Midbrain (tissue), 1 donor: ENCODE data around the gene ADIPOR2.

ENCODE experiments used
- DNase-seq: peaks from one replicate; lab custom pipeline; 2025; lab: John Stamatoyannopoulos, UW

Gene ADIPOR2

DNA sequence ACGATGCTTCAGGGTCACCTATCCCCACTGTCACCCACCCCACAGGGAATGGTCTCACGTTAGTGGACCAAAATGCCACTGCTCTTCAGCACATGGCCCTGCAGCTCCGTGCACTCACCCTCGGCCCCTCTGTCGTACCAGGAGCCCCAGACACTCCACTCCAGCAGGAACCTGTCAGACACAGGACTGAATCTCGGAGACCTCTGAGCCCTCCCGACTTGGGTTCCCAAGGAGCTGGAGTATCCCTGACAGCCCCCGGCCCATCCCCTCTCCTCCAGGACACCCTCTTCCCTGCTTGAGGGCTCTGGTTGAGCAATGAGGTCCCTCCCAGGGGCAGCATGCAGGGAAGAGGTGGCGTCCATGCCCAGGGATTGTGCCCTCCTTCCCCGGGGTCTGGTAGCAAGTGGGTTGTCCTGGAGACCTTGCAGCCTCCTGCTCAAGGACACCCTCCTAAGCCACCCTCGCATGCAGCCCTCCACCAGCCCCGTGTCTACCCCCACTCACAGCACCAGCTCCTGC, 109.1 kb downstream of the ADIPOR2 start:
- no peak for DNase-seq

DNA sequence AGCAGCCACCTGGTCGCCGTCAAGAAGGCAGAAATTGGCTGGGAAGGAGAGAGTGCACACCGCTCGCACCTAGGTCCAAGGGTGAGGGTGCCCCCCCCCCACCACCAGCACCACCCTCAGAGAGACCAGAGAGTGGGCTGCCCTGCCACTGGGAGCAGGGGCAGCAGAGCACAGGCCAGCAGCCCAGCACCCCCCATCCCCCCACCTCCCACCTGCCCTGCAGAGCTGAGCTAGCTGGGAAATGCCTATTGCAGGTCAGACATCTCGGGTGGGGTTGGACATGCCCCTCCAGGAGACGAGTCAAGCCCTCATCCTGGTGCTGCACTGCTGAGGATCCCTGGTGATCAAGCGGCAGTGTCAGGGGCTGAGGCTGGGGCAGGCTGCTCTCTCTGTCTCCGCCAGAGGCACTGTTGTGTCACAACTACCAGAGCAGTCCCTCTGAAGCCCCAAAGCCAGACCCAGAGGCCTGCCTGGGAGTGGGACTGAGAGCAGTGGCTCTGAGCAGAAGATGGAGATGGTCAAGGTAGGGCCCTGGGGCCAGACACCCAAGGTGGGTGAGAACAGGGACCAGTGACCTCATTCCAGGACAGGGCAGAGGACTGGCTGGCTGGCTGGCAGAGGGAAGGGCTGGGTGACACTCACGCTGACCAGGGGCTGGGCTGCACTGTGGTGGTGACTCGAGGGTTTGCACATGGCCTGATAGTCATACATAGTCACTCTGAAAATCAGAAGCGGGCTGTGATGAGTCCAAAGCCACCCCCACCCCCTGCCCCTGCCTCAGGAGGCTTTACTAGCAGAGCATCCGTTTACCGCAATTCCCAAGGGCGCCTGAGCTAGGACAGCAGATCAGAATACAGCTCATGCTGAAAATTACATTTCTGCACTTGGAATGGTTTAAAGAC, 109.8 kb downstream of the ADIPOR2 start:
- DNase-seq = peak; percentile 53

DNA sequence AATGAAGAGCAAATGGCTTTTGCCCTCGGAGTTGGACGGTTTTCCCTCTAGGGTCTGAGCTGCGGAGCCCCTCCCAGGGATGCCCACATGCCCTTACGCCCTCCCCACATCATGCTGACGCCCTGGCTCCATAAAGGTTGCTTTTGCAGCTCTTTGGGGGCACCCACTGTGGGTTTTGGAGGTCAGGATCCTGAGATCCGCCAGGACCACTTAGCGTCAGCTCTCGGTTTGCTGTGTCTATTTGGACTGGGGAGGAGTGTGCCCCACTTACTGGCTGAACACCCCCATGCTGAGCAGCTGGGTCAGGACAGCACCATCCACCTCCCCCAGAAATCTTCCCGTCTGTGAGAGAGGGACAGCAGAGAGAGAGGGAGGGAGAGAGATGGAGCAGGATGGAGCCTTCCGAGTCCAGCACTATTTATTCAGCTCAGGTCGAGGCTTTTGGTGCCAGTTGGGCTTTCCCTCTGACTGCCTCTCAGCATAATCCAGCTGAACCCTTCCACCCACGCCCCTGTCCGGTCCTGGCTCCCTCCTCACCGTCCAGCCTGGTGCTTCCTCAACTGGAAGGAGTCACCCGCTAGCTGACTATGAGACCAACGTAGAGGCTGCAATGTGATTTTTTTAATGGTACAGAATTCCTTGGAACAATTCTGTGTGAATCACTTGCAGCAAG, 110.6 kb downstream of the ADIPOR2 start:
- DNase-seq = no peak

DNA sequence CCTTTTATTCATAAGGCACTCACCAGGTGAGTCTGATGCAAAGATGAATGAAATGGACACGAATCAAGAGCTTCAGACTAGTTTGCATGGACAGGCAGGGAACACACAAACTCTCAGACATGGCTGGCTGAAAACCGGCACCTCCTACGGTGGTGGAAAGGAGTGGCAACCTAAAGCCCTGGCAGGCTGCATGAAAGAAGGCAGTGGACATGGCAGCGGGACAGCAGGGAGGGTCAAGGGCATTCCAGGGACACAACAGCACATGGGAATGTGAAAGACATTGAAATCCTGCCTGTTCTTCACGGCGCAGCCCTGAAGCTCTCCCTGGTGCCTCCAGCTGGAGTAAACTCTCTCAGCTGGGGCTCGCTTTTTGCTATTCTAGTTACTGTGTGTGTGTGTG, 112.9 kb downstream of the ADIPOR2 start:
- DNase-seq = no peak

DNA sequence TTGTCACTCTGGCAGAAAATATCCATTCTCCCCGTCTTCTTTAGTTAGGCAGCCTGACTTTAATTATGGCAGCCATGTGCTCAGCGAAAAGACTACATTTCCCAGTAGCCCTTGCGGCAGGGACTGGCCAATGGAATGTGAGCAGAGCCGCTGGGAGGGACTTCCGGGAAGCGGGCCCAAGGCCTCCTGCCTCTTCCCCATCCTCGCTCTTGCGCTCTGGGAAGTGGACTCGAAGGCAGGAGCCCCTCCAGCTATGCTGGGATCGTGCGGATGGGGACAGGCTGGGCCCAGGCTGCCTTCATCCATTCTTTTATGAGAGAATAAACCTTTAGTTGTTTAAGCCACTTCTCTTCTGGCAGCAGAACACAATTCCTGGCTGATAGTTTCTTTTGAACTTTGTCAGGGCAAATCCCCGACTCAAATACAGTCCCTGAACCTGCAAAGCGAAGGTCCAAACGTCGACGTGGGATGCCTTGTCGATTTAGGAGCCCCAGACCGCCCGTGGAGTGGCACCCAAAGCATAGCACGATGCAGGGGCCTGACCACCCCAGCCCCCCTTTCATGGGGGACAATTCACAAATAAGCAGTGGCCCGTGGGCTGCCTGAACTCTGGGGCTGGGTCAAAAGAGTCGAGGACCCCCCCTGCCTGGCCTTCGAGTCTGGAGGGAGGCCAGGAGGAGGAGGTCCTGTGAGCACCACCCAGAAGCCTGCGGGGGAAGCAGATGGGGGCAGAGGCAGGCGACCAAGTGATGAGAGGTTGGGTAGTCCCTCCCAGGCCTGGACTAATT, 113.9 kb downstream of the ADIPOR2 start:
- DNase-seq = peak; percentile 91

DNA sequence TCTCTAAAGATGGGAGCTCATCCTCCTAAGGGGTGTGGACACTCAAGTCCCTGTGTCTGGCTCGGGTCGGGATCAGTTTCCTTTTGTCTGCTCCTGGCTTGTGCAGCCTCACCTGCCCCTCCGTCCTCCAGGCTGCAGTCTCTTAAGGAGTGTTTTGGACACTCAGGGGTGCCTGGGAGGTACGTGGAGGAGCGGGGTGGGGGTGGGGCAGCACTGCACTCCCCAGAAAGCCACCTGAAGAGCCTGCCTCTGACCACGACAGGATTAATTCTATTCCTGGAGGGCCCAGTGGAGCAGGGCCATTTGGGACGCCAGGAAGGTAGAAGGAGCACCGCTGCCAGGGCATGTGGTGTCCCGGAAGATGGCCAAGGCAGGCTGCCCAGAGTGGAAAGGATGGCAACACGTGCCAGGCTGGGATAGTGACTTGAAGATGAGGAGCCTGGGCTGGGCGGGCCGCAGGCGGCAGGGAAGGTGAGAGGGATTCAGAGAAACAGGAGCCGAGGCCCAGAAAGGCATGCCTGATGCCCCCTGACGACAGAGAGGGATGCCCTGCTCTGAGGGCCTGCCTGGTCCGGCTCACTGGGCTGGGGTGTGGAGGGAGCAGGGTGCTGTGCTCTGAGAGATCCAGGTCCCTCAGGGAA, 114.7 kb downstream of the ADIPOR2 start:
- DNase-seq = no peak

DNA sequence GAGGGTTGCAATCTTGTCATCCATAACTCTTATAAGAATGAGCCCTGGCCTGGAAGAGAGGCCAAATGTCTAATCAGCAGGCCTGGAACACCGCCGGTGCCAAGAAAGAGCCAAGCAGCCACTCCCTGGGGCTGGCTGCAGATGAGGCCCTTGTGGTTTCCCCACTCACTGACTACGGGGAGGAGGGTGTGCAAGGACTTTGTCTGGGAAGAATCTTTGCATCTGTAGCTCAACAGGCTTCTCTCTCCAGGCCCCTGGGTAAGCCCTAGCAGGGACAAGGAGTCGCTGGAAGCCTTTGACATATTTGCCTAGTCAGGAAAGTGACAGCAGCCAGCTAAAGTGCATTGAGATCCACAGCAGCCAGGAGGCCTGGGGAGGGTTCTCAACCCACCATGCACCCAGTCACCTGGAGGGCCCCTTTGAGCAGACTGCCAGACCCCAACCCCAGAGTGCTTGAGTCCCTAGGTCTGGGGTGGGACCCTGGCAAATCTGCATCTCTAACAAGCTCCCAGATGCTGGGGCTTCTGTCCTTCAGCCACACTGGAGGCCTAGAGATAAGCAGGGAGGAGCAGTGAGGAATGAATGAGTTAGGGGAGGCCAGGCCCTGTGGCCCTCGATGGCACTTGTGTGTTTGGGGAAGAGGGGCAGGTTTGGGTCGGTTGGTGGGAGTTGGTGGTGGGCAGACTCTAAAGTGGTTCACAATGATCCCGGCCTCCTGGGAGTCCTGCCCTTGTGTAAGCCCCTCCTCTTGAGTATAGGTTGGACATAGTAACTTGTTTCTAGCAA, 115.6 kb downstream of the ADIPOR2 start:
- DNase-seq = no peak

DNA sequence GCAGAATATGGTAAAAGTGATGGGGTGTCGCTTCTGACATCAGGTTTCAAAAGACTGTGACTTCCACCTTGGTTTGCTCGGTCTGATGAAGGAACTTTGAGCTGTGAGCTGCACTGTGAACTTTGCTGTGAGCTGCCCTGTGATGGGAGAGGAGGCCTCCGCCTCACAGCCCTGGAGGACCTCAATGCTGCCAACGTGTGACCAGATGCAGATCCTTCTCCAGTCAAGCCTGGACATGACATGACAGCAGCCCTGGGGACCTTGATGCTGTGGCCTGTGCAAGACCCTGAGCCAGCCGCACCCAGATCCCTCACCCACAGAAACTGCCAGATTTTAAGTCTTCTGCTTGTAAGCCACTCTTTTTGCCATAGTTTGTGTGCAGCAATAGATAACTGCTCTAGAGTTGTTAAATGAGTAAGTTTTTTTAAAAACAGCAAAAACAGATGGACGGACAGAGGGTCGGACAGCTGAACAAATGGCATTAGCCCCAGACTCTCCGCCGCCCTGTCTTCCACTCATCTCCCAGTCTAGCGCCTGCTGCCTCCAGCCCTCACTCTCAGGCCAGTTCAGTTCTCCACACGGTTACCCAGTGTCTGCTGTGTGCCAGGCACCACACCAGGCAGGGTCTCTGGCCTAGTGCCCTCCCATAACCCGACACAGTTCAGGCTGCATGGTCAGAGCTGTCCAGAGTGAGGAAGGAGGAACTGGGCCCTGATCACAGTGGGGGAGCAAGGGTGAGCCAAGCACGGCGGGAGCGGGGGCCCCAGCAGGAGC, 116.4 kb downstream of the ADIPOR2 start:
- no peak for DNase-seq

DNA sequence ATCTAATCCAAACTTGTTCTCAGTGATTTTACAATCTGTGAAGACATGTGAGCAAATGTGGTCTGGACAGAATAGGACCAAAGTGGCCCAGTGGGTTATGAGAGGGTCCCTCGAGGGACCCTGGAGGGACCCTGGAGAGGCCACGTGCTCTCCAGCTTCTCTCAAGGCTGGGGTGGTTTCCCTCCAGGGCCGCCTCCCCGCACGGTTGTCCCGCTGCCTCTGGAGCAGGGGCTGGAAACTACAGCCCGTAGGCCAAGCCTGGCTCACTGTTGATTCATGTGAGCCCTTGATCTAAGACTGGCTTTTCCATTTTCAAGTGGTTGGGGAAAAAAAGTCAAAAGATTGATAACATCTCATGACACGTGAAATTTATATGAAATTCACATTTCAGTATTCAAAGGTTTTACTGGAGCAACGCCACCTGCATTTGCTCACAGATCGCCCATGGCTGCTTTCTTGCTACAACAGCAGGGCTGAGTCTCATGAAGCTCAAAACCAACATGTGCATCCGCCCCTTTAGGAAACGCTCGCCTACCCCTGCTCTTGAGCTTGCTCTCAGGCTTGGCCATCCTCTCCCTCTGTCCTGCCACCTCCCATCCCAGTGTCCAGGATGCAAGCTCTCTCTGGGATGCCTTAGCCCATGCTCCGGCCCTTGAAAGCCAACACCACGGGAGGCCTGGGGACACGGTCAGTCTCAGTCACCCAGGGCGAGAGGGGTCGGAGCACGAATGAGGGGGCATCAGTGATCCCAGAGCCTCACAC, 117.3 kb downstream of the ADIPOR2 start:
- no peak for DNase-seq

DNA sequence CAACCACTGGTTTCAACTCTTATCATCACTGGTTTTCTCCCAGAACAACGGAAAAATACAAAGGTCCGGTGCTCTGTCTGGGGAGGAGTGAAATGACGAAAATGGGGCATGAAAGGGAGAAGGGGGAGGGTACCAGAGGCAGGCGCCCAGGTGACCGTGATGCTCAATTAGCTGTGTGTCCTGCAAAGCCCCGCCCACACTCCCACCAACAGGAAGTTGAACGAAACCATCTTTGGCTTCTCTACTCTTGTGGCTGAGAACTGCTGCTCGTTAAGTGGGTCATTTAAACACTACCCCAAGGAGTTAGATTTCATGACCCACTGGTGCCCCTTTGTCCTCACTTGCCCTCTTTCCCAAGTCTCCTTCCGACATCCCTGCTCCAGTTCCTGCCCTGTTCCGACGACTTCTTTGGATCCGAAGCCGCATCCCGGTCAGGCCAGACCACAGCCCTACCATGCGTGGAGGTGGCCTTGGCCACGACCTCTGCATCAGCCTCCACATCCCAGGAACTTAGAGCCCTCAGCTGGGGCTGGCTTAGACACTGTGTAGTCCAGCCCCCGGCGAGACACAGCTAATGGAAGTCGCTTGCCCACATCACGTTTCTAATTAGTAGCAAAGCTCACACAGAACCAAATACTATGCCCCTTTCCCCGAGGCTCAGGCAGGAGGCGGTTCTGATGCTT, 118.1 kb downstream of the ADIPOR2 start:
- no peak for DNase-seq

DNA sequence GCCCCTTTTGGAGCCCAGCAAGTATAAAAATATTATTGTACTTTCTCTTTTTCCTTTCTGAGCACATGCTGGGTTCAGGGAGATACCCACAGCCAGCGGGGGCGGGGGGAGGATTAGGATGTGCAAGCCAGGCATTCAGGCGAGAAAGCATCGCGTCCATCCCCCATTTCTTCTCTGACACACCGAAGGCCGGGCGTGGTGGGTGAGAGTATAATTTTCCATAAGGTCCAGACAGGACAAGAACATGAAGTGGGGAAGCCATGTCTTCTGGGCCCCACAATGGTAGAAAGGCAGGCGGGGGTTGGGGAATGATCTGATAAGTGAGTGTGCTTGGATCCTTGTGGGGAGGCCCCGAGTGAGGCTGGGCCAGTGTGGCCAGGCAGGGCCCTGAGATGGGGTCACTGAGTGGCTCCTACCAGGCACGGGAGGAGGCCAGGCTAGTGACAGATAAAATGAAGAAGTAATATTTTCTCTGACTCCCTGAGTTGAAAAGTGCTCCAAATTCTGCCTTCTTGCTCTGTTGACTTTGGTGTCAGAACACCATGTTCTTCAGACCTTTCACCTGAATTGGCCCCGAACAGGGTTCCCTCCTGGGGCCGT, 118.8 kb downstream of the ADIPOR2 start:
- DNase-seq = no peak

DNA sequence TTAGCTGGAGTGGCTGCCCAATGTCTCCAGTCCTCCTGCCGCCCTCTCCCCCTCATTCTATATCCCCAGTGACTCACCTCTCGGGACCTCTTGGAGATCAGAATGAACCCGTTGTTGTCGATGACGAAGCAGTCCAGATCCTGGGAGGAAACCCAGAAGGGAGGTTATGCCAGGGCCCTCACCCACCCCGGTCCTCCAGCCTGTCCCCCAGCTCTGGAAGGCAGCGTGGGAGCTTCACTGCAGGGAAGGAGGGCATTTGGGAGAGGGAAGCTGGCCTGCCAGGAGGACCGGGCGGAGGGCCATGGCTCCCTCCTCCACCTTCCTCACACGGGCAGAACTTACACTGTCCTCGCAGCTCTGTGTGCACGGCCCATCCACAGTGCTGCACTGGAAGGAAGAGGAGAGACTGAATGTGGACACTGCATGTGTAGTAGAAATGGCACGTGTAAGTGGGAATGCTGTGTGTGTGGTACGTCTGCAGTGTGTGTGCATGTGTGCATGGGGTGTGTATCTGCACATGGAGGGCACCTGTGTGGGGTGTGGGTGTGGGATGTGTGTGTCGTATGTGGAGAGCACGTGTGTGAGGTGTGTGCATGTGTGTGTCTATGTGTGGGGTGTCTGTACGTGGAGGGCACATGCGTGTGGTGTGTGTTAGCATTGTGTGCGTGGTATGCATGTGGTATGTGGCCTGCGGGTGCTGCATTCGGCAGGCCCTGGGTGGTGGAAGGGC, 119.5 kb downstream of the ADIPOR2 start:
- DNase-seq = no peak

DNA sequence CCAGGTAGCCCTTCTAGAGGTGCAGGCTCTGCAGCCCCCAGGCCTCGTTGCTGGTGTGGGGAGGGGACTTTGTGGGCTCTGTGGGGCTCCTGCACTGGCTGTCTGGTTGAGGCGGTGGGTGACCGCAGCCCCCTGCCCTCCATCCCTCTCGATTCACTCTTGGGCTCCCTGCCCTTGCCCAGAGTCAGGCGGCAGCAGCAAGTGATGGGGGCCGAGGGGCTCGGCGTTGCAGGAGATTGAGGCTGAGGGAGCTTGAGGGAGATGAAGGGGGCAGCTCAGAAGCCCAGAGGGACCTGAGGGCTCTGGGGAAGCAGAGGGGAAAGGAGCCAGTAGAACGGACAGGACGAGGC, 120.0 kb downstream of the ADIPOR2 start:
- DNase-seq = no peak

DNA sequence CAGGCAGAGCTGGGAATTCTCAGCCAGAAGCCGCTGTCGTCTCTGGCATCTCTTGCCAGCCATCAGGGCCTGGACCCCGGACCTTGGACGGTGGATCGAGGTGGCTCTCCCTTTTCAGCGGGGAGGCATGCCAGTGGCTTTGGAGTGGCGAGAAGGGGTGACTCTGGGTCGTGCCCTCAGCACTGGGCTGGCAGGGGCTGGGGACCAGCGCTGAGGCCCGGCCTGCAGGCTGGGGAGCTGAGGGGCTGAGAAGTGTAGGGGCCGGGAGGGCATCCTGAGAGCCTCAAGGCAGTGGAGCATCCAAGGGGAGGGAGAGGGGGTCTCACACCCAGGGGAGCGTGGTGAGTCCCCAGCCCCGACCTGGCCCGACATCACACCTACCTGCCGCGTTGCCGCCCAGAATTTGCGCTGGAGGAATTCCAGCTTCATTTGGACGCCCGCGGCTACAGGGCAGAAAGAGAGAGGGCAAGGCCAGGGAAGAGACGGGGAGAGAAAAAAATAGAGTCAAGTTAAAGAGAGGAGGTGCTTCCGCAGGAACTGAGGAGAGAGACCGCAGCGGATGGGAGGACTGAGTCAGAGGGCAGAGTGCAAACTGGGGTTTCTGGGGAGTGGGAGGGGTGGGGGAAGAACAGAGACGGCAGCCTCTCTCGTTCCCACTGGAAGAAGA, 120.5 kb downstream of the ADIPOR2 start:
- no peak for DNase-seq

DNA sequence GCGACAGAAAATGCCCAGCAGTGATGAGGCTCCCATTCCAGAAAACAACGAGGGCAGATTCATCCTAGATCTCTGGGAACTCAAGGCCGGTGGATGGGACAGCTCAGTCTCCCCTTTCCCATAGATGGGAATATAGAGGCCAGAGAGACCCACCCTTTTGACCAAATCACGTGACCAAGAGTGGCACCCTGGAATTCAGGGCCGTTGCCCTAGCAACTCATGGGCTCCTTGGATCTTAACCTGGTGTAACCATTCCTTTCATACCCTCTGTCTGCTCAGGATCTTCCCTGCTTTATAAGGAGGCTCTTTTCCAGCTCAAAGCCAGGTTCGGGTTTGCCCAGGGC, 121.0 kb downstream of the ADIPOR2 start:
- DNase-seq = no peak

DNA sequence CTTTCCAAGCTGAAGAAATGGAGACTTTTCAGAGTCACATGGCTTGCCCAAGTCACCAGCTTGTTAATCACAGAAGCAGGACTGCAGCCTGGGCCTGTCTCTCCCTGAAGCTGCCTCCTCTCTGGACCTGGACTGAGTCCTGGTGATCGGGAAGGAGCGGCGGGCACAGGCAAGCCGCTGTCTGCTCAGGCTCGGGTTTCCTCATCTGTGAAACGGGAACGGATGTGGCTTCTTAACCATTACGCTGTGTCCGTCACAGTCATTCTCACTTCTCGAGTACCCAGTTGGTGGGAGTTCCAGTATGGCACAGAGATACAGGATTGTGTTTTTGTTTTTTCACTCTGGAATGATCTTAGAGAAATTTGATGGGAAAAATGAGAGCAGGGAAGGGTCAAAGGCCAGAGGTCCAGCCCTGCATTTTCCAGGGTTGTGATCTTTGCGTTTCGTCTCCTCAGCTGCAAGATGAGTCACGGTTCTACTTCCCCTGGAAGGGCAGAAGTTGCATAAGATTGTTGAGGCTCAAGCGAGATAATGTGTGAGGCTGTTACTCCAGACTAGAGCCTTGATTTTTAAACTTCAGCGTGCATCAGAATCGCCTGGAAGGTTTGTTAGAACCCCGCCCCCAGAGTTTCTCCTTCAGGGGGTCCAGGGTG, 121.9 kb downstream of the ADIPOR2 start:
- no peak for DNase-seq

DNA sequence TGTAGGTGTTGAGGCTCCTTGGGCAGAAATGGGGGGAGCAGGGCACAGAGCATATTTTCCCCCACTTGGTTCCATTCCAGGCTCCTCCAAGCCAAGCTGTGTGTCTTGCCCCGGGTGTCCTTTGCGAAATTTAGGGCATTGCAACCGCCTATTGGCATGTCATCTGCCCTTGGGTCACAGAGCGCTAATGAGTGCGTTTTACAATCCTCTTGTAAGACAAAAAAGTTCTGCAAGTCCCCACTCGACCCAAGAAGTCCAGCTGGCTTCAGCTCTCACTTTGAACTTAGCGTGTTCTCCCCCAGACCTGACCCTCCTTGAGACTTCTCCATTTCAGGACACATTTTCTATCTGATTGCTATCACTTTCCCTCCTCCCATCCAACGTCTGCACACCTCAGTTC, 123.4 kb downstream of the ADIPOR2 start:
- no peak for DNase-seq
